NCI-H226 (cell line): Measurements from ENCODE around the gene MRPL58.
"Not testable (repeated sequence)": the region's sequence is repeated elsewhere in the genome, so short reads cannot be mapped to it uniquely, and the experiment has no call there.

Source experiments
- DNase-seq: peaks from one replicate; pipeline ENCODE4 v3.0.0-alpha.2; 2015

Gene MRPL58

GRCh38 chr17:75012346-75013091, at the start of gene MRPL58:
MRPL58 (plus strand) TSS chr17:75012670; CDS start chr17:75012687, 17 bp downstream.
- peak; percentile 80 for DNase-seq

GRCh38 chr17:74963656-74964055, 48.8 kb upstream of the MRPL58 start:
- DNase-seq: no peak

GRCh38 chr17:74964246-74964761, 48.2 kb upstream of the MRPL58 start:
- DNase-seq: no peak

- DNase-seq: no peak
Measured at GRCh38 chr17:74964988-74965622, 47.4 kb upstream of the MRPL58 start.

- DNase-seq: no peak
Measured at GRCh38 chr17:74968361-74968780, 44.1 kb upstream of the MRPL58 start.

- DNase-seq: not testable (repeated sequence)
Measured at GRCh38 chr17:74969501-74969900, 43.0 kb upstream of the MRPL58 start.

DNA sequence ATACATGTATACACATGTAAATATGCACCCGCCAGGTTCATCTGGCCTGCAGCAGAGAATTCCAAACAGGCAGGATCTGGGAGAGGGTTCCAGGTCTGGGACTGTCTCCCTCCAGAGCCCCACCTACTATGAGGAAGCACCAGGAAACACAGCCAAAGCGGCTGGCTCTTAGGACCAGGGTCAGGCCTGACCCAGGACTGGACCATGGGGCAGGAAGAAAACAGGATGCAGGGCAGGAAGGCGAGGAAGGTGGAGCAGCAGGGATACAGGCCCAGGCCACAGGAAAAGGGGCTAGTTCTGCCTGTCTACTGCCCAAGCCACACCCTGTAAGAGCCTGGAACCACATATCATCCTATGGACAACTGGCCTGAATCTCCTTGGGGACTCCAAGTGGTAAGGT, 42.1 kb upstream of the MRPL58 start:
- DNase-seq: no peak

DNA sequence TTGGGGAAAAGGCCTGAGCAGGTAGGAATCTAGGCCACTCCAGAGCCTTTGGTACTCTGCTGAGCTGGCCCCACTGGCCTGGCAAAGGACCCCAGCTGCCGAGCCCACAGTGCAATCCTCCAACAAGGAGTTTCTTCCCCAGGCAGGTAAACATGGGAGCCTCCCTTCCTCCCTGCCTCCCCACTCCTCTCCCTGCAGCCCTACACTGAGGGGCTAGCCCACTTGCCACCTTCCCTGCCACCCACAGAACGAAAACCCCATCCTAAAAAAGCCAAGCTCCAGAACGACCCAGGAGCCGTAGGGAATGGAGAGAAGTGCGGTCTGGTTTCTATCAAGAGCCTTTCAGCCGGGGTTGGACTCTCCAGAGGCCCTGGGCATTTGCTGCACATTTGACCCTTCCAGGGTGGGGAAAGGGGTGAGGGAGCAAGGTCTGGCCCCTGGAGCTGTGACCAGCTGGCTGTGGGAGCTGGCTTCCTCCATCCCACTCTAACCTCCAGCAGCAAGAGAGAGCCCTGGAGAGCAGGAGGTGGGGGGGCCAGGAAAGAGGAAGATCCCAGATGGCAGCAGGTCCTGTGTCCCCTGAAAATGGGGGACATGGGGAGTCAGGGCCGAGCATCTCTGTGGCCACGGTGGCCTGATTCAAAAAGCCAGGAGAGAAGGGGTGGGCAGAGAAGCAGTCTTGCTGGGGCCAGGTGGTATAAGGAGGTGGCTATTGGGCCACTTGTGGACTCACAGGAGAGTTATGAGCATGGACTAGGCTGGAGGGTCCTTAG, 41.2 kb upstream of the MRPL58 start:
- no peak for DNase-seq

DNA sequence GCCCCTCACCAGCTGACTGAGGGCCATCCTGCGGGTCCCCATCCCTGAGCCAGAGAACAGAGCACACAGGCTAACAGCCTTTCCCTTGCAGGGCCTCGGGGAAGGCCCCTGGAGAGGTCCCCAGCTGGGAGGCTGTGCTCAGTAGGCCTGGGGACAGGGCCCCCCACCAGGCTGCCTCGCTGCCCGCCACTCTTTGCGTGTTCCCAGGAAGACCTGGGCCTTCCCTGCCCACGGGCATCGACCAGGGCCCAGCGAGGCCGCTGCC, 40.7 kb upstream of the MRPL58 start:
- no peak for DNase-seq

DNA sequence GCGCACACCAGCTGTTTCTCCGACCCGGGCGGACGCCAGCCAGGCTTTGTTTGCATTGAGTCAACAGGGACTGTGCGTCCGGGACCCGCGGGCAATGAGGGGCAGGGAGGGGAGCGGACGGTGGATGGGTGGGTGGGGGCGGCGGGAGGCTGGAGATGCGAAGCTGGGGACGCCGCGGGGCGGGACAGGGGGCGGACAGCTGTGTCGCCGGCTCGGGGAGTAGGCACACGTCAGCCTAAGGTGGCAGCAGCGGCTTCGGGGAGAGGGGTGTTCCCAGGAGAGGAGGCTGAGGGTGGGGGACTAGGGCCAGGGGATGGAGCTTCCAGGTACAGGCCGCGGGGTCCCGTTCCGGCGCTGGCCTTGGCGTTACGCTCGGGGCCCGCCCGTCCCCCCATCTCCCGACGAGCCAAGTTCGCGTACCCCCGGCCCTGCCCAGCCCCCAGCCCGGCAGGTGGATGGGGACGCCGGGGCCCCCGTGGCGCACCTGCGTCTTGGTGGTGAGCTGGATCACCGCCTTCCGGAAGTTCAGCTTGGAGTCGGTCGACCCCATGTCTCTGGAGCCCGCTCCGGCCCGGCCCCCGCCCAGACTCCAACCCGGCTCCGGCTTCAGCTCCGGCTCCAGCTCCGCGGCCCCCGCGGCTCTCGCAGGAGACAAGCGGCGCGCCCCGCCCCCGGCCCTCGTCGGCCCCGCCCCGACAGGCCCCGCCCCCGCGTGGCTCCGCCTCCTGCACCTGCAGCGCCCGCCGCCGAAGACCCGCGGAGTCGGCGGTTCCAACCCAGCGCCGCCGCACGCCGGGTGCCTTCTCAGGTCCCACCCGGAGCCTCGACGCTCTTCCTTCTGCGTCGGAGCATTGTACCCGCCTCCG, 40.1 kb upstream of the MRPL58 start, which contains the start of gene HID1:
HID1 (minus strand) TSS at position 653 of the 866 bp plus-strand sequence; CDS start at position 550, 103 bp downstream.
- DNase-seq: peak; percentile 27

DNA sequence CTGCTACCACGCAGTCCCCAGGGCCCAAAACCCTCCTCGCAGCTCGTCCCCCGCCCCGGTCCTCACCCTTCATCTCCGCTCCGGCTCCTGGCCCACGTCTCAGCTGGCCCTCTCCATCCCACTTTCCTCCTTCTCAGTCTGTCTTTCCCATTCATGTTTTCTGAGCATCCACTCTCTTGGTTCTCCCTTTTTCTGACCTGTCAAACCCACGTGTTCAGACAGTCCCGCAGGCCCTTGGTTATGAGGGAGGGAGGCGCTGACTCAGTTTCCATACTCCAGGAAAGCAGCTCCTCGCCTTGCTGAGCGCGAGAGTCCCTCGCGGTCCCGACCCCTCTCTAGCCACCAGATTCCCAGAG, 39.5 kb upstream of the MRPL58 start:
- DNase-seq: no peak

DNA sequence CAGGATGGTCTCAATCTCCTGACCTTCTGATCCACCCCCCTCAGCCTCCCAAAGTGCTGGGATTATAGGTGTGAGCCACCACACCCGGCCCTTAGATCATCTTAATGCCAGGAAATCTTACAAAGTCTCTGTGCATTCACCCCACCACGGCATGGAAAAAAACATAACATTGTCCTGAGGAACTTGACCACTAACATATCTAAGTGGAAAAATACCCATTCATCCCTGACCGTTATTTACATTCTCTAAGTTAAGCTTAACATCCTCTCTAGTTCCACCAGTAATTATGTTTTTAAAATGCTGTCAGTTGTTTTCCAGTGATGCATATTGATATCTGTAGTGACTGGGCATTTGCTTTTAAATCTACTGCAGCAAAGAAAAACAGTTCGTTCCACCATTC, 36.5 kb upstream of the MRPL58 start:
- no peak for DNase-seq

DNA sequence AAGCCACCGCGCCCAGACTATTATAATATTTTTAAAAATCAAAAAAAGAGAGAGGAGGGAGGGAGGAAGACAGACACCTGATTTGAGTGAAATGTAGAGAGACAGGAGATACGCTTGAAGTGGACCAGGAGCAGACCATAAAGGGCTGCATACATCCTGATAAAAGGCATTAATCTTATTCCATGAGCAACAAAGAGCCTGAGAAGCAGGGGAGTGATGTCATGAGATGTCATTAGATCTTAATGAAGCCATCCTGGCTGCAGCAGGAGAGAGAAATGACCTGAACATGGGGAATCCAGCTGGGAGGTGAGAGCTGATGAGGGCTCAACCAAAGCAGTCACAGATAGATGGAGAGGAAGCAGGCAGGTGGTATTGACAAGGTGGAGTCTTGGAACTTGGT, 34.7 kb upstream of the MRPL58 start:
- DNase-seq: no peak

DNA sequence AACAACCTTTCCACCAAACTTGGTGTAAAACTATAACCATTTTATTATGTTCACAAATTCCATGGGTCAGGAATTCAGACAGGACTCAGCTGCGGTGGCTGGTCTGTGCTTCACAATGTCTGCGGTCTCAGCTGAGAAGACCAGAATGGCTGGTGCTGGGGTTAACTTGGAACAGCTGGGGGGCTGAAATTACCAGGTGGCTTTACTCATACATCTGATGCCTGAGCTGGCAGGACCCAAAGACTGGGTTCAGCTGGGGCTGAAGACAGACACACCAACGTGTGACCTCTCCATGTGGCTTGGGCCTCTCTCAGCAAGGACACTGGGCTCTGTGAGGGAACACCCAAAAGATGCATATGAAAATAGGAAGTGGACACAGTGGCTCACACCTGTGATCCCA, 34.2 kb upstream of the MRPL58 start:
- no peak for DNase-seq

GRCh38 chr17:74979408-74980146, 32.9 kb upstream of the MRPL58 start:
- DNase-seq: no peak

GRCh38 chr17:74981318-74981978, 31.0 kb upstream of the MRPL58 start:
- no peak for DNase-seq

GRCh38 chr17:74981979-74982662, 30.3 kb upstream of the MRPL58 start:
- peak; percentile 37 for DNase-seq

GRCh38 chr17:74982663-74983313, 29.7 kb upstream of the MRPL58 start:
- DNase-seq: not testable (repeated sequence)

DNA sequence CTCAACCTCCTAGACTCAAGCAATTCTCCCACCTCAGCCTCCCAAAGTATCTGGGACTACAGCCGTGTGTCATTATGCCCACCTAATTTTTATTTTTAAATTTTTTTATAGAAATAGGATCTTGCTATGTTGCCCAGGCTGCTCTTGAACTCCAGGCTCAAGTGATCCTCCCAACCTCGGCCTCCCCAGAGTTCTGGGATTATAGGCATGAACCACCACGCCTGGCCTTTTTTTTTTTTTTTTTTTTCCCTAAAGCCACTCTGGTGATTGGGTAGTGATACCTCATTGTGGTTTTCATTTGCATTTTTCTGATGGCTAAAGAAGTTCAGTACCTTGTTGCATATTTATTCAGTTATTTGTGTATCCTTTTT, 26.3 kb upstream of the MRPL58 start:
- no peak for DNase-seq

DNA sequence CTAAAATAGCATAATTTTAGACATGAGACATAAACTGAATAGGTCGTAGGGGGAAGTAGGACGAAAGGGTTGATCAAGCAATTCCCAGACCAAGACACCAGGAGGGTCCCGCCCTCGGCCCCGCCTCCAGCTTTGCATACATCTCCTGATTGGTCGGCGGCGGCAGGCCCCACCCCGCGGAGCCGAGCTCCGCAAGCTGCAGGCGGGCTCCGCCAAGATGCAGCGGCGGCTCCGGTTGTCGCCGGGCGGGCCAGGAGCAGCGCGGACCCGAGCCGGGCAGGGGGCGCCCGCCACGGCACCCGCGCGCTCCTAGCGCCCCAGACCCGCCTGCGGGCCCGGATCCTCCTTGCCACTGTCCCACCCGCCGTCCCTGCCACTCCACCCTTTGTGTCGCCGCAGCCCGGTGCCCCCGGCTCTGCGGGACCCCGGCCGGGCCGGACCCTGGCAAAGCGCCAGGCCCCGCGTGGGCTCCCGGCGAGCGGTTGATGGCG, 25.0 kb upstream of the MRPL58 start, which contains the start of gene CDR2L:
CDR2L (plus strand) TSS at position 215 of the 491 bp plus-strand sequence. CDS start 412 bp downstream, outside the sequence.
- peak; percentile 81 for DNase-seq
